OCI-LY1 (cell line): ENCODE results near the gene SFTA2.

Source experiments
- EZH2 ChIP-seq: fragments of 200-600 bp; sonication (generic), shearing (Covaris generic); IDR thresholded peaks from 2 replicates; pipeline ENCODE4 v1.8.0; 2017; ENCODE audit warnings: borderline replicate concordance, mixed run types, mild to moderate bottlenecking, antibody characterized with exemption, low read length, moderate library complexity, mixed read lengths
- TF ChIP-seq, protein P1 (sequence below): fragments of 200-600 bp; sonication (generic), shearing (Covaris generic); IDR thresholded peaks from 2 replicates; pipeline ENCODE4 v1.5.1; 2017; ENCODE audit warnings: mild to moderate bottlenecking, antibody characterized with exemption, low read length, moderate library complexity, mixed read lengths

- TF ChIP-seq, protein P1, sequence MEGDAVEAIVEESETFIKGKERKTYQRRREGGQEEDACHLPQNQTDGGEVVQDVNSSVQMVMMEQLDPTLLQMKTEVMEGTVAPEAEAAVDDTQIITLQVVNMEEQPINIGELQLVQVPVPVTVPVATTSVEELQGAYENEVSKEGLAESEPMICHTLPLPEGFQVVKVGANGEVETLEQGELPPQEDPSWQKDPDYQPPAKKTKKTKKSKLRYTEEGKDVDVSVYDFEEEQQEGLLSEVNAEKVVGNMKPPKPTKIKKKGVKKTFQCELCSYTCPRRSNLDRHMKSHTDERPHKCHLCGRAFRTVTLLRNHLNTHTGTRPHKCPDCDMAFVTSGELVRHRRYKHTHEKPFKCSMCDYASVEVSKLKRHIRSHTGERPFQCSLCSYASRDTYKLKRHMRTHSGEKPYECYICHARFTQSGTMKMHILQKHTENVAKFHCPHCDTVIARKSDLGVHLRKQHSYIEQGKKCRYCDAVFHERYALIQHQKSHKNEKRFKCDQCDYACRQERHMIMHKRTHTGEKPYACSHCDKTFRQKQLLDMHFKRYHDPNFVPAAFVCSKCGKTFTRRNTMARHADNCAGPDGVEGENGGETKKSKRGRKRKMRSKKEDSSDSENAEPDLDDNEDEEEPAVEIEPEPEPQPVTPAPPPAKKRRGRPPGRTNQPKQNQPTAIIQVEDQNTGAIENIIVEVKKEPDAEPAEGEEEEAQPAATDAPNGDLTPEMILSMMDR: no peak
- TF ChIP-seq EZH2: no peak
These were observed 48.9 kb downstream of the SFTA2 start for GRCh38 chr6:30882759-30883684.
